Caki2 (cell line): ENCODE measurements around the gene DGKQ. TPM values are rescaled to one million over a fixed set of nuclear protein-coding genes. Genes with fewer than 3 reads are reported as not detected.
"Not testable (repeated sequence)": the region's sequence is repeated elsewhere in the genome, so short reads cannot be mapped to it uniquely, and the experiment has no call there.

Experiments
- DNase-seq: peaks from one replicate; pipeline ENCODE4 v3.0.0-alpha.2; 2015; ENCODE audit warnings: low read depth
- in situ Hi-C: cut with HindIII; loops from 2 replicates; pipeline ENCODE4 v1.10.0; 2016; ENCODE audit warnings: low sequenced_read_pairs, low pct_unique_long_range_greater_than_20kb, mixed read lengths
- total RNA-seq: library from RNA; depleted of rRNA; stranded (reverse); fragments of >200 nt; shearing (Covaris generic); gene quantifications from 2 replicates; pipeline ENCODE4 v1.2.3, GENCODE V29; 2014; ENCODE audit warnings: low replicate concordance

Gene DGKQ
- total RNA-seq, 1 experiment from 2014 or later = 8.5 TPM

DNA sequence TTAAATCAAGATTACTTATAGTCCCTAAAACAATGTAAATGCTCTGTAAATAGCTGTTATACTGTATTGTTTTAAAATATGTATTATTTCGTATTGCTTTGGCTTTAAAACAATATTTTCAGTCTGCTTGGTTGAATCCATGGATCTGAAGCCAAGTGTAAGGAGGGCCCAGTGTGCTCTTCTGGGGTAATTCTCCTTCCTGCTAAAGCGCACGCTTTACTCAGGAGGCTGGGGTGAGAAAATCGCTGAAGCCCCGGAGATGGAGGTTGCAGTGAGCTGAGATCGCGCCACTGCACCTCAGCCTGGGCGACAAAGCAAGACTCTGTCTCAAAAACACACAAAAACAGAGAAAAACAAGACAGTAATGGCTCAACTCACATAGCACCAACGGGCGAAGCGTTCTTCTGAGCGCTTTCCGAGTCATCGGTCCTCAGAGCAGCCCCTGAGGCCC is 13.1 kb upstream of the DGKQ start:
- in situ Hi-C loops = no loop called here
- peak; percentile 40 for DNase-seq

- DNase-seq = peak; percentile 44
- in situ Hi-C loops = no loop called here
Measured at GRCh38 chr4:985123-985830, 11.9 kb upstream of the DGKQ start.

GRCh38 chr4:984336-985054 is 11.1 kb upstream of the DGKQ start:
- no peak for DNase-seq
- in situ Hi-C loops = no loop called here

GRCh38 chr4:982814-983213 is 9.4 kb upstream of the DGKQ start:
- in situ Hi-C loops = no loop called here

DNA sequence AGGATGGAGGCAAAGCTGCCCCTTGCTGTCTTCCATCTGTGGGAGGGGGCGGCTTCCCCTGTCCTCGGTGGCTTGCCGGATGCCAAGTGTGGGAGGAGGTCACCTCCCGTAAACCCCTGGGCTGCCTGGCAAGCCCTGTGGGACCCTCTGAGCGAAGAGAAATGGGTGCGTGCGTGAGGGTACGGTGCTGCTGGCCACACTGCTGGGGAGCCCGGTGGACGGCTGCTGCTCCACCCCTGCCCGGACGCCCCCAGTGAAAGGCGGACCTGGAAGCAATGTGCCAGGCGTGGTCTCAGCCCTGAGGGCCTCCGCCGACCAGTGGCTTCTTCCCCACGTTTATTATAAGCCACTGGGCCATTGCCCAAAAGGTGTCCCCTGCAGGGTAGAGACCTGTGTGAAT is 8.9 kb upstream of the DGKQ start:
- in situ Hi-C loops = no loop called here
- no peak for DNase-seq

More at GRCh38 chr4:982814-983213, 9.4 kb upstream of the DGKQ start:
- DNase-seq = no peak

DNA sequence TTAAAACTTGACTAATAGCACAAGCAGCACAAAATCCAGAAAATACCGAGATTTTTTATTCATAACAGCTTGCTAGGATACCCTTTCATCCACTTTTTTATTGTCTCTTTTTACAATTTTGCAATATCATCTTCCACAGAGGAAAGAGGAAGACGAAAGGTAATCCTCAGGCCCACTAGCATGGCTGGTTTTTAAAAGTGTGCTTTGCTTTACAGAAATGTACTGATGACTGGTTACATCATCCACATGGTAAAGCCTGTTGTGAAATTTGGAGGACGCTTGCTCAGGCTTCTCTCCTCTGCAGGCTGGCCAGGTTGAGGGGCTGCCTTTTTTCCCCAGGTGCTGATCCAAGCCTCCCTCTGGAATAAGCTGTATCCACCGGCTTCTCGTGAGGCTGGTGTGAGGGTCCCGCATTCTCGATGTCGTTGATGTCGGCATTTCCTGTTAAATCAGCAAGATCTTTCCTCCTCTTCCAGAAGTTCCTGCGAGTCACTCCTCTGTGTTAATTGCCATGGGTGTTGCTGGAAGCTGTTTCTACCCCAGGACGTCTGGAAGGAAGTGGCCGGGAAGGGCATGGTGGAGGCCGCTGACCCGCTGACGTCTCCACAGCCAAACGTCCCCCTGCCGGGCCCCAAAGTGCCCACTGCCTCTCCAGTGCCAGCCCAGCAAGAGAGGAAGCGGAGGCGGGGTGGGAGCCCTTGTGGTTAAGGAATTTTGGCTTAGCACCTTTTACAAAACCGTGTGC is 5.8 kb upstream of the DGKQ start:
- DNase-seq = no peak
- in situ Hi-C loops = no loop called here

GRCh38 chr4:976016-976415 is 2.6 kb upstream of the DGKQ start:
- DNase-seq, in situ Hi-C loops: not testable (repeated sequence)

DNA sequence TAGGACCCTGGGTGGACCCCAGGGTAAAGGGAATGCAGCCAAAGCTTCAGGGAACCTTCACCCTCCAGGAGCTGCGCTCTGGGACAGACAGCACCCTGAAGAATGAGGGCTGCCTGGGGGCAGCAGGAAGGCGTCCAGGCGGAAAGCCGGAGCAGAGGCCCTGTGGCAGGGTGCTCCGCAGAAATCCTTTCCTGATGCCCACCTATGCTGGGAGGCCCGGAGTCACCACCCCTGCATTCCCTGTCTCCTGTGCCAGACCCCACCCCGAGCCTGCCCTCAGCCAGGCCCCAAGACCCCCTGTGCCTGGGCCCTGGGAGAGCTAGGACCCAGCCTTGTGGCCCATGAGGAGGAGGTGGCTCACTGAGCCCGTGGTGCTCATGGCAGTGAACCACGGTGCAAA is 1.3 kb upstream of the DGKQ start:
- in situ Hi-C loops = no loop called here
- DNase-seq = no peak

GRCh38 chr4:972651-973424 is 531 bp downstream of the DGKQ start:
- in situ Hi-C loops = no loop called here
- no peak for DNase-seq

DNA sequence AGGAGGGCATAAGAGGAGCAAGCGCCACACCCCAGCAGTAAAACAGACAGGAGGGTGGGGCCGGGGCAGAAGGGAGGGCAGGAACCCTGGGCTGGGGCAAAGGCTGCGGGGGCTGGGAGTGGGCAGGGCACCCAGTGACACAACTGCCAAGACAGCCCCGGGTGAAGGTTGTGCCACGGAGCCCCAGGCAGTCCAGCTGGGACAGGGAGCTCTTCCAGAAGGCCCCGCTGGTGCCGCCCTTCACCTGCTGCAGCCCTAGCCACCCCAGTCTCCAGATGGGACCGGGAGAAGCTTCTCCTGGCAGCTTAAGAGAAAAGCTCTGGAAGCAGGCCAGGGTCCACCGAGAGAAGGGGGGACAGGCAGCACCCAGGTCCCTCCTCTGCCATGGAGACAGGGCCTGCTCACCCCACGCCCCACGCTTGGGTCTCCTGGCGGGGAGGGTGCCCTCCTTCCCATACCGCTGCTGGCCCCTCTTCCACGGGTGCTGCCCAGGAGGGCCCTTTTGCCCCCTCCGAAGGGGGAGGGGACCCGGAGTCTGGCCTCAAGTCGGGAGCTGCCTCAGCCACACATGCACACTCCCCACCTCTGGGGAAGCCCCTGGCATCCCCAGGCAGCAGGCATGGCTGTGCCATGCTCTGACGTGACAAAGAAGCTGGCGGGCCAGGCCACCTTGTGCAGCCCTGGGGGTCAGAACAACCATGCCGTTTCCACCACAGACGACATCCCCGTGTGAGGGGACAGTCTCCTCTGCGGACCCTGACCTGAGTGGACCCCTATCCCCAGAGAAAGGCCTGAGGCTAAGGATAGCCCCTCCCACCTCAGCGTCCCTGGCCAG is 1.5 kb downstream of the DGKQ start:
- DNase-seq = no peak
- in situ Hi-C loops = no loop called here

DNA sequence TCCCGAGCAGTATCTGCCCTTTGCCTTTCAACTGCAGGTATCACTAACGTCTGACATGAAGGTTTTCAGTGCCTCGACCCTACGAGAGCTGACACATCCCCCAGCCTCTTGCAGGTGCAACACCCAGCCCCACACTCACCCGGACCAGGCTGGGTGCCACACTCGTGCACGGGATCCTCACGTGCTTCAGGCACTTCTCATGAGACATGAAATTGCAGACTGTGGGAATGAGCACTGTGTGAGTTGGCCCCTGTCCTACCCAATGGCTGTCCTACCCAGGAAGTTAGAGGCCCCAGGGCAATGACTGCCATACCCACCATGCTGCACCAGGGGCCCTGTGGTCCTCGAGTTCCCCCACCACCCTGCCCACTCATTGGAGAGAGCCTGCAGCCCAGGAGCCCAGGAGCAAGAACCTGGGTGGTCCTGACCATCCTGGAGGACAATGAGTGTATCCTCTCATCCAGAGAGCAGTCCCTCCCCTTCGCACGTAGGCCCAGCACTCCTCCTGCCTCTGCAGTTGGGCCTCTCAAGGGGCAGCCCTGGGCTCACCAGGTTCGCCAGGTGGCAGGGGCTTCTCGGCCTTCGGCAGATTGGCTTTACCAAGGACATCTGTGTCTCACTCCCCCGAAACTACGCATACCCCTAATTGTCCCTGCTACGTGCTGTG is 2.4 kb downstream of the DGKQ start:
- DNase-seq = no peak
- in situ Hi-C loops = no loop called here

DNA sequence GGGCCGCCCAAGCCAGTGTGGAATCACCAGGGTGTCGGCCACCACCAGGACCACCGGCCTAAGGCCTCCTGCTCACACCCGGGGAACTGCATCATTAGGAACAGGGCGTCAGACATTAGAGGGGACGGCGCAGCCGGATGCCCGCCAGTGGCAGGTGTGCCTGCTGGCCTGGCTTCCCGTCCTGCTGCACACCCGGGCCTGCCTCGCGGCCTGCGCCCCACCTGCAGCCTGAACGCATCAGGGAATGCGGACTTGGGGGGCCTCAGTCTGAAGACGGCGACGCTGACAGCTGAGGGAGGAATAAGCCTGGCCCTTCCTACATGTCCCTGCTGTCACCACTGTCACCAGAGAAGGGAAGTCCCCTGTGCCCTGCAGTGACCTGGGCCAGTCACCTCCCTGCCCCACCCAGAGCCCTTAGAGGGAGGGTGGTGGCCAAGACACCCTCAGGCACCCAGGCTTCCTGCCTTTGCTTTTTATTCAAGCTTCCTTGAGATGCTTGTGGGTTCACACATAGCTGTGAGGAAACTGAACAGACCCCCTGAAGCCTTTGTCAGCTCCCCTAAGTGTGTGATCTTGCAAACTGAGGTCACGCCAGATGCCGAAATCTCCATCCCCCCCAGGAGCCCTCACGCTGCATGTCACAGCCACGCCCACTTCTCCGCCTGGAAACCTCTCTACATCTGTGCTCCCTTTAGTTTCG is 3.2 kb downstream of the DGKQ start:
- in situ Hi-C loops = no loop called here

DNA sequence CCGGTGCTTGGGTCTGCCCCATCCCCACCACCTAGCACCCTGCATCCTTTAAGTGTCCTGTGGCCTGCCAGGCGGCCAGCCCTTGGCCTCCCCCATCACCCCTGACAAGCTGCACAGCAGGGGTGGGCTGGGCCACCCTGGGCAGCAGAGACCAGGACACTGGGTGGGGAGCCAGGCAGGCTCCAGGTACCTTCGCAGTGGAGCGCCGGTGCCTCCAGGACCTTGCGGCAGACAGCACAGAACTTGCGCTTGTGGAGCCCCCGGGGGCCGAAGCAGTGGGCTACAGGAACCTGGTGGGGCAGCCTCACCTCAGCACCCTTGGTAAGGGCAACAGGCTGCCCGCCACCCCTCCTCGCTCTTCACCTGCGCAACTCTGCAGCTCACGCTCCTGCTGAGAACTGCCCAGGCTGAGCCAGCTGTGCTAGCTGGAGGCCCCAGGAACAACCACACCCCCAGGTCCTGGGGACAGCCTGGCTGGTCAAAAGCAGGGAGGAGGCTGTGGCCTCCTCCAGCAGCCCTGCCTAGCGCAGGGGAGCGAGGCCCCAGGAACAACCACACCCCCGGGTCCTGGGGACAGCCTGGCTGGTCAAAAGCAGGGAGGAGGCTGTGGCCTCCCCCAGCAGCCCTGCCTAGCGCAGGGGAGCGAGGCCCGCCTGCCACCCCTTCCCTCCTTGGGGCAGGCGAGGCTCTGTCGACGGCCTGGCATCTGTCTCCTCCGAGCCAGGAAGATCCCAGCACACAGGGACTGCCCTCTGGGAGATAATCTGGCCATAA is 4.6 kb downstream of the DGKQ start:
- no peak for DNase-seq
- in situ Hi-C loops = no loop called here

More for the DNA sequence above, 3.2 kb downstream of the DGKQ start:
- DNase-seq = no peak

- in situ Hi-C loops = no loop called here
- DNase-seq = no peak
Measured at GRCh38 chr4:968221-968620, 5.1 kb downstream of the DGKQ start.

DNA sequence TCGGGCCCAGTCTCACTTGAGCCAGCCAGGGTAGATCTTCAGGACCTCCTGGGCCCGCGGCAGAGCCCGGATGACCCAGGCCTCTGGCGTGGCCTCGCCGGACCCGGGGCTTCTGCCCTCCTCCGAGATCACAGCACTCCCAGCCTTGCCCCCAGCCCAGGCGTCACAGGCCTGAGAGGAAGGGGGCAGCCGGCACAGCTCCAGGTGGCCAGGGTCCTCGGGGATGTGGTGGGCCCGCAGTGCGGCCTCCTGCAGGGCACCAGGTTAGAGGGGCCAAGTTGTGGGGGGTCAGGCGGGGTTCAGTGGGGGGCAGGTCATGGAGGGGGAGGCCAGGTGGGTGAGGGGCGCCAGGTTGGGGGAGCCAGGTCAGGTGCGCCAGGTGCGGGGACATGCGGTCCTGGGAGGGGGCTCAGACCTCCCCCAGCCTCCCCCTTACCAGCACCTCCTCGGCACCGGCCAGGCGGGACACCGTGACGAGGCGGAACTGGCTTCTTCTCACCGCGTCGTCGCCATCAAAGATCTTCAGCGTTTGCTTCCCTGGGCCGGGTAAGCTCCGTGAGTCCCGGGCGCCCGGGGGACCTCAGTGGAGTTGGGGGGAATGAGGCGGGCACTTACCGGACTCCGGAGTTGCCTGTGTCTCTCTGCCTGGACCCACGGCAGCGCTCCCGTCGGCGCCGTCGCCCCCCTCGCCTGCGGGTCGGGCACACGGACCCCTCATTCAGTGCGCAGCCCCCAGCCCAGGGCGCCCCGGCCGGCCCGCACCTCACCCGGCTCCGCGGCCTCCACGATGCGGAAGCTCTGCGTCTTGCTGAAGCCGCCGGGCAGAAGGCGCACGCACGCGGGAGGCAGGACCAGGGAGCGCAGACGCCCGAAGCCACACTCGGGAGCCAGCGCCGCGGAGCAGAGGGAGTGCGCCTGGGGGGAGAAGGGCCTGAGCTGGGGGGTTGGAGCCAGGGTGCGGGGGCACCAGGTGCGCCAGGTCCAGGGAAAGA is 6.0 kb downstream of the DGKQ start:
- in situ Hi-C loops = no loop called here
- DNase-seq = no peak
